DND-41 (cell line): ENCODE measurements around the gene OLR1.

Source experiments
- ATAC-seq: fragments of 200-7000 bp; cut with Tn5 transposase; 3 replicates; pipeline ENCODE4 v1.9.1; 2021; ENCODE audit warnings: low read depth; ENCODE audit not compliant: insufficient read depth
- DNase-seq: peaks from one replicate; pipeline ENCODE4 v3.0.0-alpha.2; 2020
- H2AFZ ChIP-seq: 2 replicates; pipeline ENCODE4 v1.6.0; 2012; ENCODE audit warnings: low read depth, low read length
- H3K27ac ChIP-seq: 2 replicates; pipeline ENCODE4 v1.5.1; 2012; ENCODE audit warnings: low read length, inconsistent platforms
- H3K27me3 ChIP-seq: fragments of 200-600 bp; sonication (generic); 2 replicates; pipeline ENCODE4 v1.6.0; 2012; ENCODE audit warnings: low read length, mild to moderate bottlenecking, inconsistent platforms; ENCODE audit not compliant: insufficient read depth, poor library complexity
- H3K36me3 ChIP-seq: 2 replicates; pipeline ENCODE4 v1.5.1; 2012; ENCODE audit warnings: low read length, inconsistent platforms; ENCODE audit not compliant: insufficient read depth
- H3K4me1 ChIP-seq: 2 replicates; pipeline ENCODE4 v1.5.1; 2012; ENCODE audit warnings: mild to moderate bottlenecking, low read length; ENCODE audit not compliant: insufficient read depth
- H3K4me2 ChIP-seq: 2 replicates; pipeline ENCODE4 v1.6.0; 2012; ENCODE audit warnings: mild to moderate bottlenecking, moderate library complexity, low read length, inconsistent platforms; ENCODE audit not compliant: insufficient read depth
- H3K4me3 ChIP-seq, 2 experiments: fragments of 200-600 bp in 1 of 2; shearing (Covaris generic) in 1 of 2; 2 replicates each; pipeline ENCODE4 v1.5.1; 2012 to 2016; ENCODE audit warnings: inconsistent platforms in 2 of 2, low read length in 2 of 2, mild to moderate bottlenecking in 2 of 2, low read depth in 1 of 2, moderate library complexity in 1 of 2
- H3K79me2 ChIP-seq: 2 replicates; pipeline ENCODE4 v1.6.0; 2012; ENCODE audit warnings: low read length, inconsistent platforms; ENCODE audit not compliant: insufficient read depth
- H3K9ac ChIP-seq: 2 replicates; pipeline ENCODE4 v1.6.0; 2012; ENCODE audit warnings: low read depth, mild to moderate bottlenecking, inconsistent platforms, low read length, moderate library complexity
- H3K9me3 ChIP-seq: 2 replicates; pipeline ENCODE4 v1.5.1; 2012; ENCODE audit warnings: low read length, moderate library complexity, mild to moderate bottlenecking, inconsistent platforms; ENCODE audit not compliant: insufficient read depth, severe bottlenecking
- H4K20me1 ChIP-seq: 2 replicates; pipeline ENCODE4 v1.6.0; 2012; ENCODE audit warnings: low read length; ENCODE audit not compliant: insufficient read depth
- EZH2 ChIP-seq: IDR thresholded peaks from 3 replicates; pipeline ENCODE4 v1.6.1; 2012; ENCODE audit warnings: borderline replicate concordance, low read depth, mild to moderate bottlenecking, moderate library complexity, low read length, inconsistent platforms; ENCODE audit not compliant: severe bottlenecking
- TF ChIP-seq, protein P1 (sequence below): IDR thresholded peaks from 2 replicates; pipeline ENCODE4 v1.5.1; 2012; ENCODE audit warnings: borderline replicate concordance, low read length, moderate library complexity, mild to moderate bottlenecking; ENCODE audit not compliant: poor library complexity, severe bottlenecking; ENCODE audit errors: extremely low read depth

OLR1 gene

DNA sequence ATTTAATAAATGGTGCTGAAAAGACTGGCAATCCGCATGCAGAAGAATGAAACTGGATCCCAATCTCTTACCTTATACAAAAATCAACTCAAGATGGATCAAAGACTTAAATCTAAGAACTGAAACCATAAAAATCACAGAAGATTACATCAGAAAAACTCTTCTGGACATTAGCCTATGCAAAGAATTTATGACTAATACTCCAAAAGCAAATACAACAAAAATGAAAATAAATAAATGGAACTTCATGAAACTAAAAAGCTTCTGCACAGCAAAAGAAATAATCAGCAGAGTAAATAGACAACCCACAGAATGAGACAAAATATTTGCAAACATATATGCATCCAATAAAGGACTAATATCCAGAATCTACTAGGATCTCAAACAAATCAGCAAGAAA lies 58.9 kb downstream of the OLR1 start:
- no peaks in the 10 kb centered on the region for H3K9me3 ChIP-seq
- no peak for TF ChIP-seq EZH2
- TF ChIP-seq, protein P1, sequence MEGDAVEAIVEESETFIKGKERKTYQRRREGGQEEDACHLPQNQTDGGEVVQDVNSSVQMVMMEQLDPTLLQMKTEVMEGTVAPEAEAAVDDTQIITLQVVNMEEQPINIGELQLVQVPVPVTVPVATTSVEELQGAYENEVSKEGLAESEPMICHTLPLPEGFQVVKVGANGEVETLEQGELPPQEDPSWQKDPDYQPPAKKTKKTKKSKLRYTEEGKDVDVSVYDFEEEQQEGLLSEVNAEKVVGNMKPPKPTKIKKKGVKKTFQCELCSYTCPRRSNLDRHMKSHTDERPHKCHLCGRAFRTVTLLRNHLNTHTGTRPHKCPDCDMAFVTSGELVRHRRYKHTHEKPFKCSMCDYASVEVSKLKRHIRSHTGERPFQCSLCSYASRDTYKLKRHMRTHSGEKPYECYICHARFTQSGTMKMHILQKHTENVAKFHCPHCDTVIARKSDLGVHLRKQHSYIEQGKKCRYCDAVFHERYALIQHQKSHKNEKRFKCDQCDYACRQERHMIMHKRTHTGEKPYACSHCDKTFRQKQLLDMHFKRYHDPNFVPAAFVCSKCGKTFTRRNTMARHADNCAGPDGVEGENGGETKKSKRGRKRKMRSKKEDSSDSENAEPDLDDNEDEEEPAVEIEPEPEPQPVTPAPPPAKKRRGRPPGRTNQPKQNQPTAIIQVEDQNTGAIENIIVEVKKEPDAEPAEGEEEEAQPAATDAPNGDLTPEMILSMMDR = no peak
- no peak overlapping the region for H3K4me2 ChIP-seq
- no peak overlapping the region for H3K9ac ChIP-seq
- H3K27me3 ChIP-seq = peaks cover 3% of the 10 kb centered on the region
- H3K4me1 ChIP-seq = no peaks in the 10 kb centered on the region
- H3K27ac ChIP-seq = no peak overlapping the region
- no peaks in the 10 kb centered on the region for H4K20me1 ChIP-seq
- H3K4me3 ChIP-seq = no peak overlapping the region
- H3K79me2 ChIP-seq = no peaks in the 10 kb centered on the region
- ATAC-seq = no peak
- DNase-seq = no peak
- H3K36me3 ChIP-seq = no peaks in the 10 kb centered on the region
- H2AFZ ChIP-seq = no peak overlapping the region

DNA sequence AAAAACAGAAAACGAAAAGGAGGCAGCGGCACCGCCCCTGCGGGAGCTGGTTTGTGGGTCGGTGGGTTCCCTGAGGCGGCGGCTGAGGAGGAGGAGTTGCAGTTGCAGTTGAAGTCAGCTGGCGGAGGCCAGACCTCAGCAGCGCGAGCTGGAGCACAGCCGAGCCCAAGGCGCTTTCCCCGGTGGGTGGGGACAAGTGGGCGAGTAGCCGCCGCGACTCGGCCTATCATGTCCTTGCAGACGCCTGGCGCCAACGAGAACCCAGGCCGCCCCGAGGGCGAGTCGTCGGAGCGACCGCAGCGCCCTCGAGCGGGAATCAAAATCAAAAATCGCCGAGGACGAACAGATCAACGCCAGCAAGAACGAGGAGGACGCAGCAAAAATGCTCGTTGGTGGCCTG lies 60.5 kb downstream of the OLR1 start:
- no peaks in the 10 kb centered on the region for H3K9me3 ChIP-seq
- no peaks in the 10 kb centered on the region for H3K36me3 ChIP-seq
- ATAC-seq = no peak
- no peak overlapping the region for H3K4me2 ChIP-seq
- TF ChIP-seq, protein P1 = no peak
- no peak for TF ChIP-seq EZH2
- H3K27ac ChIP-seq = no peak overlapping the region
- no peaks in the 10 kb centered on the region for H3K4me1 ChIP-seq
- H3K27me3 ChIP-seq = no peaks in the 10 kb centered on the region
- no peaks in the 10 kb centered on the region for H3K79me2 ChIP-seq
- H3K9ac ChIP-seq = no peak overlapping the region
- H2AFZ ChIP-seq = no peak overlapping the region
- no peak overlapping the region for H3K4me3 ChIP-seq
- DNase-seq = no peak
- no peaks in the 10 kb centered on the region for H4K20me1 ChIP-seq

DNA sequence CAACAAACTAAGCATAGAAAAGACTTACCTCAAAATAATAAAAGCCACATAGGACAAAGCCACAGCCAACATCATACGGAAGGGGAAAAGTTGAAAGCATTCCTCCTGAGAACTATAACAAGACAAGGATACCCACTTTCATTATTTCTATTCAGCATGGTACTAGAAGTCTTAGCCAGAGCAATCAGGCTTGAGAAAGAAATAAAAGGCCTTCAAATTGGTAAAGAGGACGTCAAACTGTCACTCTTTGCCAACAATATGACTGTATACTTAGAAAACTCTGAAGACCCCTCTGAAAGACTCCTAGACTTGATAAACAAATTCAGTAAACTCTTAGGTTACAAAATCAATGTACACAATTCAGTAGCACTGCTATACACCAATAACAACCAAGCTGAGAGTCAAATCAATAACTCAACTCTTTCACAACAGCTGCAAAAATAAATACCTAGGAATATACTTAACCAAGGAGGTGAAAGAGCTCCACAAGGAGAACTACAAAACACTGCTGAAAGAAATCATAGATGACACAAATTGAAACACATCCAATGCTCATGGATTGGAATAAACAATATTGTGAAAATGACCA lies 61.6 kb downstream of the OLR1 start:
- H3K9me3 ChIP-seq = no peaks in the 10 kb centered on the region
- no peak overlapping the region for H2AFZ ChIP-seq
- H3K4me3 ChIP-seq = no peak overlapping the region
- TF ChIP-seq EZH2 = no peak
- TF ChIP-seq, protein P1 = no peak
- H3K79me2 ChIP-seq = no peaks in the 10 kb centered on the region
- no peaks in the 10 kb centered on the region for H3K4me1 ChIP-seq
- H3K27ac ChIP-seq = no peak overlapping the region
- no peak overlapping the region for H3K4me2 ChIP-seq
- H3K27me3 ChIP-seq = no peaks in the 10 kb centered on the region
- DNase-seq (no peak), ATAC-seq (no peak)
- no peak overlapping the region for H3K9ac ChIP-seq
- no peaks in the 10 kb centered on the region for H3K36me3 ChIP-seq
- no peaks in the 10 kb centered on the region for H4K20me1 ChIP-seq
